Activated CD8-positive, alpha-beta memory T cell treated with anti-CD3 and anti-CD28 coated beads, Interleukin-2, amount 50 U/mL, for 24 hours (primary cell): ENCODE data around the gene MDK.

ENCODE experiments used
- DNase-seq: peaks from one replicate; pipeline ENCODE4 v3.0.0-alpha.2; 2020; ENCODE audit errors: extremely low read depth

MDK gene, protein sequence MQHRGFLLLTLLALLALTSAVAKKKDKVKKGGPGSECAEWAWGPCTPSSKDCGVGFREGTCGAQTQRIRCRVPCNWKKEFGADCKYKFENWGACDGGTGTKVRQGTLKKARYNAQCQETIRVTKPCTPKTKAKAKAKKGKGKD

DNA sequence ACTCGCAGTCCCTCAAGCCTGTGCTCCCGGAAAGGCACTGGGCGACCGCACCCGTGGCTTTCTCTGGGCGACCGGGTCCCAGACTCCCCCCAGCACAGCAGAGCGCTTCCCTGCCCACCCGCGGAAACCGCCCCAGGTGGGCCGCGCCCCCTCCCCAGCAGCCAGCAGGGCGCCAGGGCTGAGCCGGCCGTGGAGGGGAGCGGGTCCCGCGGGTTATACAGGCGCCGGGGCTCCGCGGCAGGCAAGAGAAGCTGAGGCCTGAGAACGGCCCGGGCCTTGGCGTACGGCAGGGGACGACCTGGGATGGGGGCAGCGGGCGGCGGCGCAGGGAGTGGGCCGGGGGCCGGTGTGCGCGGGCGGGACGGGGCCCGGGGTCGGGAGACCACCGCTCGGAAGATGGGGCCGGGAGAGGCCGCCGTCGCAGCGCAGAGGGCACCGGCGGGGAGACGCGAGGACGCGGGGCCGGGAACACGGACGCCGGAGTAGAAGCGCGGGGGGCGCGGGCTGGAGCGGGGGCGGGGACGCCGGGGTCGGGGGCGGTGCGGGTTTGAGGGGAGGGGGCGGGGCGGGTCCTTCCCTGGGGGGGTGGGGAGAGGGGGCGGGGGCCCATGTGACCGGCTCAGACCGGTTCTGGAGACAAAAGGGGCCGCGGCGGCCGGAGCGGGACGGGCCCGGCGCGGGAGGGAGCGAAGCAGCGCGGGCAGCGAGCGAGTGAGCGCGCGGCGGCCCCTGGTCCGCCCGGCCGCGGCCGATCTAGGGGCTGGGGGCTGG is at the start of gene MDK:
MDK (plus strand) TSS at position 622 of the 771 bp plus-strand sequence. CDS start 389 bp downstream, outside the sequence.
- no peak for DNase-seq

DNA sequence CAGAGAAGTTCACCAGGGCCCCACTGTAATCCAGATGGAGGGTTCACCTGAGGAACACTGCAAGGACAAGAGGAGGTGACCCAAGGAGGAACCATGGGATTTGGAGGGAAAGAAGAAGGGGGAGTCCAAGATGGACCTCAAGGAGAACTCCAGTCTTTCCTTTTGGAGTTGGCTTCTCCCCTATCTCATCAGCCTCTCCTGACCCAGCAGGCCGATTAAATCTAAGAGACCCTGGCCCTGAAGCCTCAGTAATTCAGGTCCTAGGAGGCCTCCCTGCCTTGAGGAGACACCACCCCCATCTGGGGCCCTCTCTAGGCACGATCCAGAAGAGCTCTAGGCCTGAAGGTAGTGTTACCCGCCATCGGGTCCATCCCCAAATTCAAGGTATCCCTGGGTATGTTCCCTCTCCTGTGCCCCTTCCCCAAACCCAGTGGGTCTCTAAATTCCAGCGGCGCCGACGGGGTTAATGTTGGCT is 49.3 kb upstream of the MDK start:
- no peak for DNase-seq

DNA sequence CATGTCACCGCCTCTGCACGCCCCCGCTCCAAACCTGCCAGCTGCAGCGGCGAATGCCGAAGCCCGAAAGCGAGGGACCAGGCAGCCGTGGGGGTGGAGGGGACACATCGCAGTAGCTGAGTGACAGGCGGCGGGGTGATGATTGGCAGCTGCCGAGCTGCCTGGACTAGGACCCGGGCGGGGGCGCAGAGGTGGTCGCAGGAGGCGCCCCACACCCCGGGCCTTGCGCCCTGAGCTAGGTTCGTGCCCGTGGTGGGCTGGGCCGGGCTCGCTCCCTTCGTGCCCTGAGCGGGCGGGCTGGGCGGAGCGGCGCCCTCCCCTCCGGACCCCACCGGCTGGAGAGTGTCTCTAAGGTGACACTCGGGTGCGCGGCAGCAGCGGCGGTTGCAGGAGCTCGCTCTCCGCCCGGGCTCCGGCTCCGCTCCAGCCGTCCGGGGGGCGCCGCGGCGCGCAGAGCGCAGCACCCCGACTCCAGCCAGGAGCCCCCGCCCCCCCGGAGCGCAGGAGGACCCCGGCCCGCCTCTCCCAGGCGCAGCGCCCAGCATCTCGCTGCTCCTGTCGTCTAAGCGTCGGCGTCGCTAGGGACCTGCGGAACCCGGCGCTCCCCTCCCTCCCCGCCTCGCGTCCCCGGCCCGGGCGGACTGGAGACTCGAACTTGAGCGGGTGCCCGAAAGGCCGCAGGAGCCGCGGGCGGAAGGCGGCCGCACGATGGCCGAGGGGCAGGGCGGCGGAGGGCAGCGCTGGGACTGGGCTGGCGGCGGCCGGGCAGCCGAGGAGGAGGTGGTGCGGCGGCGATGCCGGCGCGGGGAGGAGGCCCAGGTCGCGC is 48.7 kb upstream of the MDK start:
- no peak for DNase-seq

DNA sequence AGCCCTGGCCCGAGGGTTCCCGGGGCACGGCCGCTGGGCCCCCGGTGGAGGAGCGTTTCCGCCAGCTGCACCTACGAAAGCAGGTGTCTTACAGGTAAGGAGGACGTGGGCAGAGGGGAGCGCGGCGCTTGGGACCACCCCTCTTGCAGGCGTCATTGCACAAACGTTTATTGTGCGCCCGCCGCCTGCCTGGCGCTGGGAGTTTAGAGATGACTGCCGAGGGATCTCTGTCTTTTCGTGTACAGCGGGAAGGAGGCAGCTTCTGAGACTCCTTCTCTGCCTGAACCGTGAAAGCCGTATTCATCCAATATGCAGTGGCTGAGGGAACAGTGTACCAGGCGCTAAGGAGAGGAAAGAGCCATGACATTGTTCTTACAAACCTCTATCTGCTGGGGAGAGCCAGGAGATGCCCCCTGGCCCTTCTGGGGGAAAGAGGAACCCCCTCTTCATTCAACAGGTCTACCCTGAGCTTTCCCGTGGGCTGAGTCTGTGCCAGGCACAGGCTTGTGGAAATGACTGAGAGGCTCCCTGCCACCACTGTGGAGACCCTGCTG is 48.0 kb upstream of the MDK start:
- no peak for DNase-seq

DNA sequence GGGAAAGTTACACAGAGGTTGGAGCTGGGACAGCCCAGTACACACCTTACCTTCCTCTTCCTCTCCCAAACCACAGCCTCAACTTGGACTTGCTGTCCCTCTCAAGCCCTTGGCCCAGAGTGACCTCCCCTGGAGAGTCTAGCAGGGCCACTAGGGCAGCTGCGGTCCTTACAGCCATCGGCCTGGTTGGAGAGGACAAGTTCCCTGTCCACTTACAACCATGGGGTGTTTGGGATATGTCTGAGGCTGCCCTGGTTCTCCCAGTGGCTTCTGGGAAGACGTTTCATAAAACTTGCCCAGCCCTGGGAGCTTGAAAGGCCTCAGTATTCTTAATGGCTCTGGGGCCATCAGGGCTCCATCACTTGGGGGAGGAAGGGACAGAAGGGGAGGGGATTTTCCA is 47.3 kb upstream of the MDK start:
- no peak for DNase-seq

DNA sequence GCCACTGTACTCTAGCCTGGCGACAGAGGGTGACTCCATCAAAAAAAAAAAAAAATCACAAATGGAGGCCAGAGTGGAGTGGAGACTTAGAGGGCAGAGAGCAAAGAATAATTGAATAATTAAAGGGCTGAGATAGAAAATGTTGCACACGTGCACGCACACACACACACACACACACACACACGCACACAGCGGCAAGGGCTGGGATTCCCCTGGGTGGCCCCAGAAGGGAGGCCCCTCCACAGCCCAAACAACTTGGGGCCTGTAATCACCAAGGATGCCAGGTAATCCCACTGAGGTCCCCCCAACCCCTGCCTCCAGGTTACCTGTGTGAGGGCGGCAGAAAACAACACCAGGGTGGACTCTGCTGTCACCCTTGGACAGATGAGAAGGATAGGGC is 46.2 kb upstream of the MDK start:
- DNase-seq: no peak

DNA sequence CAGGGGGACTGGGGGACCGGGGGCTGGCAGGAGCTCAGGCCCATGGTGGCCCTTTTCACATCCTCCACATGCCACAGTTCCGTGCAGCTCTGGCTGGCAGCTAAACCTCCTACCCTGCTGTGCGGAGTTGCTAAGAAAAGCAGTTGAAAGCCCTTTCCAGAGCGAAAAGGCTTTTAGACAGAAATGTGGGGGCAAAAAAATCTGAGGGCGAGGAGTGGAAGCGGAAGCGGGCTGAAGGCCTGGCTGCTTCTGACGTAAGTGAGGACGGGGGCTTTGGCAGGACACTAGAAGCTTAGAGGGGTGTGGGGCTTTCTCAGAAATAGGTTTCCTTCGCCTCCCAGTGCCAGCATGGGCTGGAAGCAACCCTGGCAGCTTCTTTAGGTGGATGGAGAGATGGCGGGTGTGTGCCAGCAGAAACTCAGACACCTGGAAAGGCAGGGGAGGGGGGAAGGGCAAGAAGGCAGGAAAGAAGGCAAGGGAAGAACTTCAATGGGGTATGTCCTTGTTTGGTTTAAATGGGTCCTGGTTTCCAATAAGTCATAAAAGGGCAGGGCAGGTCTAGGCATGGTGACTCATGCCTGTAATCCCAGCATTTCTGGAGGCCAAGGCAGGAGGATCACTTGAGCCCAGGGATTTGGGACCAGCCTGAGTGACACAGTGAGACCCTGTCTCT is 45.4 kb upstream of the MDK start:
- DNase-seq: no peak

DNA sequence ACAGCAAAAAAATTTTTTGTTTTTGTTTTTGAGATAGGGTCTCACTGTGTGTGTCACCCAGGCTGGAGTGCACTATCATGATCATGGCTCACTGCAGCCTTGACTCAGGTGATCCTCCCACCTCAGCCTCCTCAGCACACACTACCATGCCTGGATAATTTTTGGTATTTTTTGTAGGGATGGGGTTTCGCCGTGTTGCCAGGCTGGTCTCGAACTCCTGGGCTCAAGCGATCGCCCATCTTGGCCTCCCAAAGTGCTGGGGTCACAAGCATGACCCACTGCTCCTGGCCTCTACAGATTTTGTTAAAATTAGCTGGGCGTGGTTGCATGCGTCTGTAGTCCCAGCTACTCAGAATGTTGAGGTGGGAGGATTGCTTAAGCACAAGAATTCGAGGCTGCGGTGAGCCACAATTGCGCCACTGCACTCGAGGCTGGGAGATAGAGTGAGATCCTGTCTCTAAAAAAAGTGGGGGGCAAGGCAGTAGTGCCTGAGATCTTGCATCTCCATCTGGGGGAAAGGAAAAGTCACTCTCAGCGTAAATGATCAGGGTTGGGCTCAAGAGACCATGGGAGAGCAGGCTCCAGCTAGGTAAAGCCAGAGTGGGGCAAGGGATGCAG is 44.8 kb upstream of the MDK start:
- DNase-seq: no peak

DNA sequence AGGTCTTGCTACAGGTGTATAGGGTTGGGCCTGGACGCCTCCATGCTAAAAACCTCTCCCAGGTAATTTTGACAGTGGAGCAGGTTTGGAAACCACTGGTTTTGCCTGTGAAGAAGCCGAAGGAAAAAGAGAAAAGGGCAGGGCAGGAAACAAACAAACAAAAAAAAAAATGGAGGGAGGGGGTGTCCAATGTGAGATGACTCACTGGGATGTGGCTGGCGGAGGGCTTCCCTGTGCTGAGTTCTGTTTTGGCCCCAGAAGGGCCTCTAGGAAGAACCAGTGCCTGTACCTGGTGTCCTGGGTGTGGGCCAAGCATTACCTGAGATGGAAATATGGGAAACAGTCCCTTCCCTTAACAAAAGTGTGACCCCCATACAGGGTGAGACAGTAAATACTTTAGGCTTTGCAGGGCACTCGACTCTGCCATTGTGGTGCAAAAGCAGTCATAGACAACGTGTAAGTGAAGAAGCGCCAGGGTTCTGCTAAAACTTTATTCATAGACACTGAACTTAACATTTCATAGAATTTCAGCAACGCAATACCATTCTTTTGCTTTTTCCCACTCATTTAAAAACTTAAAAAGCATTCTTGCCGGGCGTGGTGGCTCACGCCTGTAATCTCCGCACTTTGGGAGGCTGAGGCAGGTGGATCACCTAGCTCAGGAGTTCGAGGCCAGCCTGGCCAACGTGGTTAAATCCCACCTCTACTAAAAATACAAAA is 43.7 kb upstream of the MDK start:
- DNase-seq: no peak

DNA sequence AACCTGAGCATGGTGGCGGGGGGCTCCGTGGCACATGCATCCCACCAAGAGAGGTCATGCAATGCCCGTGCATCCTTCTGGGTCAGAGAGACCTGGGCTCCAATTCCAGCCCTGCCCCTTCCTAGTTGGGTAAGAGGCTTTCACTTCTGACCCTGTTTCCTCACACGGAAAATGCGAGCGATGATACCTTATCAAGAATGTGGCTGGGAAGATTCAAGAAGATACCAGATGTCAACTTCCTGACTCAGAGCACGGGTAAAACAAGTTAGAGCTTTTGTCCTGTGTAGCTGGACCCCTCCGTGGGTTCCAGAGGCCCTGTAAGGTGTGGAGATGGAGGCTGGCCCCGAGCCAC is 42.9 kb upstream of the MDK start:
- DNase-seq: no peak

DNA sequence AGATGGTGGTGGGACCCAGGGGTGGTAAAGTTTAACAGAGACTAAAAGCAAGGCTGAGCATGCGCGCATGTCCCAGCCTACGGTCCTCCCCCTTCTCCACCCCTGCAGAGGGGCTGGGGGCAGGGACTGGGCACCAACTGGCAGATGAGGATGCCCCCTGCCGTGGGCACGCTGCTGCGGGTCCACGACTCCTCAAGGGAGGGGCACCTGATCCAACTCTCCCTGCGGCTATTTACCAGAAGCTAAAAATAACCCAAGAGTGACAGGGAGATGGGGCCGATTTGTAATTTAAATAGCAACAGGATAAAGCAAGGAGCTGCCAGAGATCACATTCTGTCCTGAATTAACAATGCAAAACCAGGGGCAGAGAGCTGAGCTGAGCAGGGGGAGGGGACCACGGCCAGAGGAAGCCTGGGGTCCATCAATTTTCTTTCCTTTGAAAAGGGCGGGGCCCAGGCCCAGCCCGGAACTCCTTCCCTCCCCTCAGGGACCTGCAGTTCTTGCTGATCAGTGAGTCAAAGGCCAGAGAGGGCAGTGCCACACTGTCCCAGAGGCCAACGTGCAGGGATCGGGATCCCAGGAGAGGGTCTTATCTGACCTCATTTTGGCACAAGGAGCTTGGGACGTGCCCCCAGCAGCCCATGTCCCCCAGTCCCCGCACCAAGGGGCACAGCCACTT is 42.3 kb upstream of the MDK start:
- no peak for DNase-seq

DNA sequence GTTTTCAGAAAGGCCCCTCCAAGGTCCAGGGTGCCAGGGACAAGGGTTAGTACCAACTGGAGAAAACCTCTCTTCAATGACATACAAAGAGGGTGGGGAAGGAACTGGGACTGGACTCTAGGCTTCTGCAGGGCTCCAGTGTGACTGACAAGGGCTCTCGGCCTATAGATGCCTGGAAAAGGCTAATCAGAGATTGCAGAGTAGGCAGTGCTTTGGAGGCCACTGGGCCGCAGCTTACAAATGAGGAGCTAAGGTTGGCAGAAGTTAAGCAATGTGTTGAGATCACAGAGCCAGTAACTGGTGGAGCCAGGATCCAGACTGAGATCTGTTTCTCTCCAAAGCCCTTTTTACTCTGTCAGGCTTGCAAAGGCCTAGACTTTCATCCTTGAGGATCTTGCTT is 41.7 kb upstream of the MDK start:
- no peak for DNase-seq

DNA sequence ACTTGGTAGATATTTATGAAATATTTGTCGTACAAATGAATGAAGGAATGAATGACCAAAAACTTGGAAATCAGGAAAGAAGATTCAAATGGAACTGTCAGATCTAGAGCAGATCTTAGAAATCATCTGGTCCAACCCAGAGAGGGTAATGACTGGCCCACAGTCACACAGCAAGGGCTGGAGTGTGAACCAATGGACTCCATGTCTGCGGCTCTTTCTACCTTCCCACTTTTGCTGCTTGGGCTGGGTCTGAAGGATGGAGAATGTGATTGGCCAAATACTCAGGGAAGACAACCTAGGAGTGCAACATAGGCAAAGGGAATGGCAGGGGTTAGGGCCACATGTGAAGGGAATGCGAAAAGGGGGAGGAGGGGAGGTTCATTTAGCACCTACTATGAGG is 40.0 kb upstream of the MDK start:
- no peak for DNase-seq

DNA sequence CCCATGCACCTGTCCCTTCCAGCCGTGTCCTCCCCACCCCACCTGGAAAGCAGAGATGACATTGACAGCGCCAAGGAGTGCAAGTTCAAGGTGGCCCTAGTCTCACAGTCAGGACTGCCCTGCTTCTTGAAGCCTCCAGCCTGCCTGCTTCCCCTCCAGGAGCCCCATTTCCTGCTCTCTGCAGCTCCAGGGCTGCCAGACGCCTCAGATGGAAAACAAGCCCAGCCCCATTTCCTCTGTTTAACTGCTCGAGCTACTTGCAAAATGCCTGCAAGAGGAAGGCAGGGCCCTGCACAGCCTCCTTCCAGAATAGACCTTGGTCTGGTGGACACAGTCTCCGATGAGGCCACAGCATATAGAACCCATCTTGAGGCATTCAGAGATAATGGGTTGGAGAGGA is 39.2 kb upstream of the MDK start:
- no peak for DNase-seq

DNA sequence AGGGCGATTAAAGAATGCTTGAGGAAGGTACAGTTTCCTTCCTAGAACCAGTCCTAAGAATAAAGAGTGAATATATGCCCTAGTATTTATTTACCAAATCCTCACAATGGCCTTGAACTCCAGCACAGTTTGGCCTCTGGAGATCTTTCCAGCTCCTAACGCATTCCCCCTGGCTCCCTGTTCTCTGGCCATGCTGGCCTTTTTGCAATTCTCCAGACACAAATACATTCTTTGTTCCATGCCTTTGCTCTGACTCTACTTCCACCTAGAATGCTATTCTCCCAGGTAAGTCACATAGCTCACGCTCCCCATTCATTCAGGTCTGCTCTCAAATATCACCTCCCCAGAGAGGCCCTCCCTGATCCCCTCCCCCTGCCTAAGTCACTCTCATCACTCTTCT is 37.9 kb upstream of the MDK start:
- DNase-seq: no peak

DNA sequence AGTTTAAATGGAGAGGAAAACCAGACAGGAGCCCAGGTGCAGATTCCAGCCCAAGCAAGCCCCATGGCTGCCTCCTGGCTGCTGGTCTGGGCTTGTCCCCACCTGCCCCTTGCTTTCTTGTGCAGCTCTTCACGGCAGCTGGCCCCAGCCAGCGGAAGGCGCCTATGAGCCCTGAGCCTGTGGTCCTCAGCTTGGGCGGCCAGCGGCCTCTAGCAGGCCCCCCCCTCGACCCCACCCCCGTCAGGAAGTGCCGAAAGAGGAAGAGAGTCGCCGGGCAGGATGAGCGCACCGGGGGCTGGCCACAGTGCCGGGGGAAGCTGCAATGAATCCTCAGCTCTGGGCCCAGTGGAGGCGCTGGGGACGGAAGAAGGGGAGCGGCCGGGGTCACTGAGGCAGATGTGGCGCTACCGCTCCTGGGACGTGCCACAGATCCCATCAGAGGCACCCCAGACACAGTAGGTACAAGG is 36.3 kb upstream of the MDK start:
- no peak for DNase-seq

DNA sequence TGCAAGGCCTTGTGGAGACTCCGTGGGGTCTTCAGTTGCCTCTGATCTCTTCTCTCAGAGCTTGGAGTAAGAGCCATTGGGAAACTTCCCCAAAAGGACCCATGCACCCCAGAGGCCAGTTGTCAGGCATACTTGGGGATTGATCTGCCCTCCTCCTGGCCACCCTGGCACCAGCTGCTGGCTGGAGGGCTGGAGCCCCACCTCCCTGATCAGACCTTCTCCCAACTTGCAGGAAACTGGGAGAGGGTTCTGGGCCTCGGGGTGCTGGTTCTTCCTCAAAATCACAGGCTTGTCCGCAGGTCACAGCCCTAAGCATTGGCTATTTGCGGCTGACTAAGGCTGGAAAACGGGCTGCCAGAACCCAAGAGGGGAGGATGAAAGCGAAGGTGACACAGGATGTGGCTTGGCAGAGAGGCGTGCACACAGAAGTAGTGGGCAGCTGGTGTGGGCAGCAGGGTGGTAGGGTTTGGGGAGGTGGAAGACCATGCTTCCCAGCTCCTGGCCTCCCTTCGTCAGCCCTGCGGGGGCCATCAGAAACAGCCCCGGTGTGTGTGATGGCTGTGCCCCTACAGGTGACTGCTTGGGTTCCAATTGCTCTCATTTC is 35.5 kb upstream of the MDK start:
- DNase-seq: no peak

DNA sequence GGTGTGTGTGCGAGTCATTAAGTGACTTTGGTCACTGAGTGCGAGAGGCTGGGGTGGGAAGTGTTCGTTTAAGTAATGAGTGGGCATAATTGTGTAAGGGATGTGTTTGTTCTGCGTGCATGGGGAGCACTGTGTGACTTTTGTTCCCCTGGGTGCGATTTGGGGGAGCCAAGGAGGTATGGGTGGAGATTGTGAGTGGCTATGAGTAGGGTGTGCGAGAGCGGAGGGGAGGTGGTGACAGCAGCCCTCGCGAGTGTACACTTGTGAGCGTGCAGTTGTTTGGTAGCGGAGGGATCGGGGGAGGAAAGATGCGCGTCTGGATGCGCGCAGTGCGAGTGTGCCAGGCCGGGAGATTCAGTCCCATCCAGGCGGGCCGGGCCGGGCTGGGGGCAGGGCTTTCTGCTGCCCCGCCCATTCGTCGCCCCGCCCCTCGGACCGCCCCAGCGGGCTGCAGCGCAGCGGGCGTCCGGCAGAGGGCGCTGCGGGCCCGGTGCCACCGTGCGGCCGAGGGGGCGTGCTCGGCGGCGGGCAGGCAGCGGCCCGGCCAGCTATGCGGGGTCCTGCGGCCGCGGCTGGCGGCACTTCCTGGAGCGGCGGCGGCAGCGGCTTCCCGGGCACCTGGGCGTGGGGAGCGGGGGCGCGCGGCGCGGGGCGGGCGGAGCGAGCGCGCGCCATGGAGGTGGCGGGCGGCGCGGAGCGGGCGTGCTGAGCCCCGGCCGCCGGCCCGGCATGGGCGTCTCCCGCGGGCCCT is 34.4 kb upstream of the MDK start, which contains the start of gene DGKZ:
DGKZ (plus strand) TSS at position 578 of the 751 bp plus-strand sequence. CDS start 197 bp downstream, outside the sequence.
- peak; percentile 50 for DNase-seq
